PC-9 (cell line): ENCODE data around the gene KPNB1. TPM values are rescaled to one million over a fixed set of nuclear protein-coding genes. Genes with fewer than 3 reads are reported as not detected.
A peak's percentile ranks its signal among the peaks of the same experiment; 100 is the strongest.

Source experiments
- BruUV-seq: library from RNA; stranded (reverse); fragments of 400-500 nt; replicated peaks from 2 replicates; lab custom pipeline; 2021; lab: Mats Ljungman, UMichigan
- CTCF ChIA-PET: fragments of 300-600 bp; sonication (Branson Sonifier 250); formaldehyde crosslinking; loops from one replicate; lab custom pipeline; 2022; ENCODE audit warnings: antibody characterized with exemption; lab: Charles Lee
- POLR2A ChIA-PET: fragments of 300-600 bp; sonication (Branson Sonifier 250); formaldehyde crosslinking; loops from one replicate; lab custom pipeline; 2022; ENCODE audit warnings: antibody characterized with exemption; ENCODE audit not compliant: unreplicated experiment; lab: Charles Lee
- DNase-seq, 2 experiments: peaks; one replicate each; pipeline versions ENCODE4 v3.0.0 to v3.0.0-alpha.2; 2015 to 2022; ENCODE audit warnings: mixed read lengths in 1 of 2
- H2AFZ ChIP-seq: fragments of 200-600 bp; sonication (generic); 2 replicates; pipeline ENCODE4 v1.8.1; 2017; ENCODE audit warnings: antibody characterized with exemption
- H3F3A ChIP-seq: fragments of 200-600 bp; sonication (generic); 2 replicates; pipeline ENCODE4 v1.8.1; 2017; ENCODE audit warnings: antibody characterized with exemption, mild to moderate bottlenecking, low read depth; ENCODE audit not compliant: insufficient read depth
- H3K27ac ChIP-seq: fragments of 200-600 bp; sonication (generic); 2 replicates; pipeline ENCODE4 v1.6.1; 2016; ENCODE audit warnings: mixed run types
- H3K27me3 ChIP-seq: fragments of 200-600 bp; sonication (generic); 2 replicates; pipeline ENCODE4 v1.6.1; 2016; ENCODE audit warnings: low read depth, mixed run types; ENCODE audit not compliant: insufficient read depth
- H3K36me3 ChIP-seq: fragments of 200-600 bp; sonication (generic); 2 replicates; pipeline ENCODE4 v1.6.1; 2016; ENCODE audit warnings: low read depth, mixed run types
- H3K4me1 ChIP-seq: fragments of 200-600 bp; sonication (generic); replicated peaks from 2 replicates; pipeline ENCODE4 v1.6.1; 2016; ENCODE audit warnings: mixed run types; ENCODE audit not compliant: insufficient read depth
- H3K4me2 ChIP-seq: fragments of 200-600 bp; sonication (generic); 2 replicates; pipeline ENCODE4 v1.6.1; 2017; ENCODE audit warnings: mixed run types
- H3K4me3 ChIP-seq: fragments of 200-600 bp; sonication (generic); 2 replicates; pipeline ENCODE4 v1.6.1; 2016; ENCODE audit warnings: mixed run types
- H3K79me2 ChIP-seq: fragments of 200-600 bp; sonication (generic); 2 replicates; pipeline ENCODE4 v1.6.1; 2017; ENCODE audit warnings: low read depth, mixed run types
- H3K9me2 ChIP-seq: fragments of 200-600 bp; sonication (generic); 2 replicates; pipeline ENCODE4 v1.8.1; 2017; ENCODE audit warnings: mild to moderate bottlenecking; ENCODE audit not compliant: insufficient read depth
- H3K9me3 ChIP-seq: fragments of 200-600 bp; sonication (generic); 2 replicates; pipeline ENCODE4 v1.8.1; 2016; ENCODE audit warnings: low read depth; ENCODE audit not compliant: insufficient read depth
- H4K20me1 ChIP-seq: fragments of 200-600 bp; sonication (generic); 2 replicates; pipeline ENCODE4 v1.8.1; 2017; ENCODE audit not compliant: insufficient read depth
- EZH2 ChIP-seq: fragments of 200-600 bp; sonication (generic); IDR thresholded peaks from 2 replicates; pipeline ENCODE4 v1.8.0; 2017; ENCODE audit warnings: antibody characterized with exemption, low read depth
- intact Hi-C: fragments of 100-400 bp; cut with micrococcal nuclease; formaldehyde crosslinking; loops from one replicate; pipeline ENCODE4 v1.10.0; 2022; ENCODE audit not compliant: unreplicated experiment
- total RNA-seq: library from RNA; stranded (reverse); gene quantifications from 2 replicates; pipeline ENCODE4 v1.2.3, GENCODE V29; 2021
- TF ChIP-seq, protein P1 (sequence below): fragments of 200-600 bp; sonication (generic); conservative IDR thresholded peaks from 2 replicates; pipeline ENCODE4 v1.6.1; 2017; ENCODE audit warnings: mixed run types, antibody characterized with exemption, mild to moderate bottlenecking, moderate library complexity

KPNB1 gene
- total RNA-seq, 1 experiment from 2014 or later, result 306 TPM

DNA sequence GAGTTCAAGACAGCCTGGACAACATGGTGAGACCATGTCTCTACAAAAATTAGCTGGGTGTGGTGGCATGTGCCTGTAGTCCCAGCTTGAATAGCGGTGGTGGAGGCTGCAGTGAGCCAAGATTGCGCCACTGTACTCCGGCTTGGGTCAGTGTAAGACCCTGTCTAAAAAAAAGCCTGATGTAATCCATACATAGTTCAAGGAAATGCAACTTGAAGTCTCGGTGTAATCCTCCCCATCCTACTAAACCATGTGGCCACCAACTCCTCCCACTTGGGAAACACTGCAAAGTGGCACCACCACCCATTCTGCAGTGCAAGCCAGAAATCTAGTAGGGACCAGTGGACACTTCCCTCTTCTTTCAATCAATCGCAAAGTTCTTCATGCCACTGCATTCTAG lies 5.4 kb upstream of the KPNB1 start:
- H3K79me2 ChIP-seq, result peaks cover 15% of the 10 kb centered on the region; the same call in 1 of the 2 replicates
- no TSS peak for BruUV-seq
- TF ChIP-seq, protein P1, sequence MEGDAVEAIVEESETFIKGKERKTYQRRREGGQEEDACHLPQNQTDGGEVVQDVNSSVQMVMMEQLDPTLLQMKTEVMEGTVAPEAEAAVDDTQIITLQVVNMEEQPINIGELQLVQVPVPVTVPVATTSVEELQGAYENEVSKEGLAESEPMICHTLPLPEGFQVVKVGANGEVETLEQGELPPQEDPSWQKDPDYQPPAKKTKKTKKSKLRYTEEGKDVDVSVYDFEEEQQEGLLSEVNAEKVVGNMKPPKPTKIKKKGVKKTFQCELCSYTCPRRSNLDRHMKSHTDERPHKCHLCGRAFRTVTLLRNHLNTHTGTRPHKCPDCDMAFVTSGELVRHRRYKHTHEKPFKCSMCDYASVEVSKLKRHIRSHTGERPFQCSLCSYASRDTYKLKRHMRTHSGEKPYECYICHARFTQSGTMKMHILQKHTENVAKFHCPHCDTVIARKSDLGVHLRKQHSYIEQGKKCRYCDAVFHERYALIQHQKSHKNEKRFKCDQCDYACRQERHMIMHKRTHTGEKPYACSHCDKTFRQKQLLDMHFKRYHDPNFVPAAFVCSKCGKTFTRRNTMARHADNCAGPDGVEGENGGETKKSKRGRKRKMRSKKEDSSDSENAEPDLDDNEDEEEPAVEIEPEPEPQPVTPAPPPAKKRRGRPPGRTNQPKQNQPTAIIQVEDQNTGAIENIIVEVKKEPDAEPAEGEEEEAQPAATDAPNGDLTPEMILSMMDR, result no peak
- TF ChIP-seq EZH2, result no peak
- no peak for DNase-seq
- no peak overlapping the region for H3K27ac ChIP-seq
- intact Hi-C loops, result no loop called here
- no peaks in the 10 kb centered on the region for H3K9me2 ChIP-seq
- H4K20me1 ChIP-seq, result no peaks in the 10 kb centered on the region
- no peaks in the 10 kb centered on the region for H3K27me3 ChIP-seq
- ChIA-PET POLR2A (no interaction called here), CTCF (no interaction called here)
- H3K36me3 ChIP-seq, result no peaks in the 10 kb centered on the region
- no peak overlapping the region for H3K4me2 ChIP-seq
- H3F3A ChIP-seq, result peaks cover 23% of the 10 kb centered on the region; the same call in 1 of the 2 replicates
- H2AFZ ChIP-seq, result no peak overlapping the region
- H3K4me3 ChIP-seq, result no peak overlapping the region
- no peaks in the 10 kb centered on the region for H3K4me1 ChIP-seq
- no peaks in the 10 kb centered on the region for H3K9me3 ChIP-seq

DNA sequence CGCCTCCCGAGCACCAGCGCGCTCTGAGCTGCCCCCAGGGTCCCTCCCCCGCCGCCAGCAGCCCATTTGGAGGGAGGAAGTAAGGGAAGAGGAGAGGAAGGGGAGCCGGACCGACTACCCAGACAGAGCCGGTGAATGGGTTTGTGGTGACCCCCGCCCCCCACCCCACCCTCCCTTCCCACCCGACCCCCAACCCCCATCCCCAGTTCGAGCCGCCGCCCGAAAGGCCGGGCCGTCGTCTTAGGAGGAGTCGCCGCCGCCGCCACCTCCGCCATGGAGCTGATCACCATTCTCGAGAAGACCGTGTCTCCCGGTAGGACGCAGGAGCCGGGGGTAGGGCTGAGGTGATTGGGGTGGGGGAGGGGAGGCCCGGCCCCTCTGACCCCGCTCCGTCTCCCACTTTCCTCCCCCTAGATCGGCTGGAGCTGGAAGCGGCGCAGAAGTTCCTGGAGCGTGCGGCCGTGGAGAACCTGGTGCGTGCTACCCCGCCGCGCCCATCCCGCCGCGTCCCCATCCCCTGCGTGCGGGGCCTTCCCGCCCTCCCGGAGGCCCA lies 329 bp downstream of the KPNB1 start:
- Histone ChIP-seq H3K9me2 (no peaks in the 10 kb centered on the region), H3K27ac (peak overlapping the region; percentile 60), H3K4me2 (peak overlapping the region; percentile 55), H3K4me1 (peaks cover 20% of the 10 kb centered on the region), H3K27me3 (no peaks in the 10 kb centered on the region), H2AFZ (no peak overlapping the region), H3K36me3 (peaks cover 41% of the 10 kb centered on the region), H4K20me1 (peaks cover 34% of the 10 kb centered on the region), H3K9me3 (no peaks in the 10 kb centered on the region), H3K79me2 (peaks cover 60% of the 10 kb centered on the region), H3K4me3 (peak overlapping the region; percentile 65), H3F3A (peaks cover 45% of the 10 kb centered on the region)
- intact Hi-C loops, result no loop called here
- no peak for TF ChIP-seq EZH2
- TF ChIP-seq, protein P1, result no peak
- DNase-seq, result peak in 1 of 2 experiments; percentile 43
- CTCF ChIA-PET, result no interaction called here
- POLR2A ChIA-PET, result interaction anchor here (0.6 to 0.9 kb wide), 6 partner anchors 18 to 978 kb away, joined by 3 to 30 read pairs (median 4); no protein-coding TSS in a partner anchor
- no TSS peak for BruUV-seq

DNA sequence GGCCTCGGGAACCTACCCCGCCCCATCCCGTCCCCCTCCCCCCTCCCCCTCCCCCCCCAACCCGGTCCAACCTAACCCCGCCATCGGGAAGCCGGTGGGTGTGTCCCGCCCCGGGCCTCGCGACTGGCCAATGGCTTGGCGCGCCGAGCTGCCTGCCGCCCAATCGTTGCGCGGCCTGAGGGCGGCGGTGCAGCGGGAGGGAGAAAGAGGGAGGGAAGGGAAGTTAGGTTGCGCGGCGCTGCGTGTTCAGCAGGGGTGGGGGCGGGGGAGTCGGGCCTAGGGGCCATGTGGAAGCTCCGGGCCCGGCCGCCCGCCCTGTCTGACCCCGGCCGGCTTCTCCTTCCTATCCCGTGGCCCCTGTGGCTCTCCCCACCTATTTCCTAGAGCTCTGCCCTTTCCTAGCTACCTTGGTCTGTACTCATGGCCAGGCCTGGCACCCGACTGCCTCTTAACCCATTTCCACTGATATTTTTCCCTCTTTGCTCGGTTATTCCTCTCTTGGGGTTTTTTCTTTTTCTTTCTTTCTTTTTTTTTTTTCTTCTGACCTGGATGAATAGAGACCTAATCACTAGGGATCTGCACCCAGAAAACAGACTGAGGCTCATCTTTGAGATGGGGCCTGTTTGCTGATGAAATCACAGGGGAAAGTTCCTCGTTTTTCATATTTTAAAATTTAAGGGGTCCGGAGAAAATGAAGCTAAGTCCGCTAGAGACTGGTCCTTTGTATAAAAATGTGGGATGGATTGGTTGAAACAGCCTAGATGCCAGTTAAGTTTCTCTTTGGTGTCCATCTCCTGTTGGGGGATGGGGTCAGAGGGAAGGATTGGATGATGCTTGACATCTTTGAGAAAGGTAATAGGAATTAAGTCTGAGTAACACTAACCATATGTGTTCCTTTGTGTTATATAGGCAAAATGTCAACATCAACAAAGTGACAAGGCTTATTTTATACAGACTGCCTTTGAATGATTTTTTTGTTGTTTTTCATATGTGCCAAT lies 1.1 kb downstream of the KPNB1 start:
- Histone ChIP-seq H3K4me2 (peak overlapping the region; percentile 92), H3K9me2 (no peaks in the 10 kb centered on the region), H3K4me3 (peak overlapping the region; percentile 98), H4K20me1 (peaks cover 41% of the 10 kb centered on the region), H3F3A (peaks cover 45% of the 10 kb centered on the region), H3K27me3 (no peaks in the 10 kb centered on the region), H3K27ac (peak overlapping the region; percentile 82), H3K4me1 (peaks cover 20% of the 10 kb centered on the region), H3K36me3 (peaks cover 49% of the 10 kb centered on the region), H3K9me3 (no peaks in the 10 kb centered on the region), H2AFZ (peak overlapping the region; percentile 53; the same call in 1 of the 2 replicates), H3K79me2 (peaks cover 67% of the 10 kb centered on the region)
- ChIA-PET POLR2A (interaction anchor here (0.6 to 0.9 kb wide), 4 partner anchors 26 to 979 kb away, joined by 4 to 21 read pairs (median 6); no protein-coding TSS in a partner anchor), CTCF (no interaction called here)
- no TSS peak for BruUV-seq
- TF ChIP-seq, protein P1, result 0 out of 2 replicates have a peak, but pooled peaks have one; percentile 12
- no peak for TF ChIP-seq EZH2
- intact Hi-C loops, result no loop called here
- DNase-seq, result peak; percentile 86 to 94
